GM15510 (cell line): ENCODE data around the gene ITGA5.

Experiments used
- POLR2A ChIP-seq: IDR thresholded peaks from 3 replicates; pipeline ENCODE4 v1.6.1; 2011; ENCODE audit warnings: borderline replicate concordance; ENCODE audit not compliant: insufficient read length; ENCODE audit errors: extremely low read depth

ITGA5 gene

DNA sequence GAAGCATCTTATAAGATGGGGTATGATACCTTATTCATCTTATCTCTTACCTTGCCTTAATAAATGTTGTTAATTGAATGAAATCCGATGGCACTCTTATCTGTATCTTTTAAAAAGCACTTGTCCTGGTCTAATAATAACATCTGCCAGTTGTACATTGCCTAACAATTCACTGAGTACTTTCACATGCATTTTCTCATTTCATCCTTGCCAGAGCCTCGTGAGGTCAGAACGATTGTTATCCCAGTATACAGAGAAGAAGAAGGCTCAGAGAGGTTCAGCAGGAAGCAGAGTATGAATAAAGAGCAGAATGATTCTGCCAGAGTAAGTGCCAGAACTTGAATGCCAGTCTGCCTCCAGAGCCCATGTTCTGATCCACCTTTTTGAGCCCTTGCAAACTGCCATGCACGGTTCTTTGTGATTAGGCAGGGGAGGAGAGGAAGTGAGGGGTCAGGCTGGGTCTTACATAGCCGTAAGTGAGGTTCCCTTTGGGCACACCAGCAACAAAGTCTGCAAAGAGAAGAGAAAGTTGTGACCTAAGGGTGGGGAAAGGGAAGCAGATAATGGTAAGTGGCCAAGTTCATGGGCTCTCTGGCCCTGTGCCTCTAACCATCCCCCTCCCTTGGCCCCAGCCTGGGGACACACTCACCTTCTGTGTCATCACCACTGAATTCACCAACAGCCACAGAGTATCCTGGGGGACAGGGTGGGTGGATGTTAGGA is 11.7 kb downstream of the ITGA5 start:
- no peak for TF ChIP-seq POLR2A

DNA sequence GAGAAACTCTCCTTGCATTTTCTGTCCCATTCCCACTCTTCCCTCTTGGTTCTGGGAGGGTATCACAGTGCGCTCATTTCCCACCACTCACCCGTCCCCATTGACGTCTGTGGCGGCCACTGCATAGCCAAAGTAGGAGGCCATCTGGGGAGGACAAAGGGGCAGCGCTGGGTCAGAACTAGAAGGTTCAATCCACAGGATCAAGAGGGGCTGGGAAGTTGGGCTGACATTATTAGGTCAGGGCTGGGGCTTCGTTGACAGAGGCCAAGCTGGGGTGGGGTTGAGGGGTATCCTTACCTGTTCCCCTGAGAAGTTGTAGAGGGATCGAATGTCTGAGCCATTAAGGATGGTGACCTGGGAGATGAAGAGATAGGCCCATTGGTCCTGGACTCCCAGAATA is 13.5 kb downstream of the ITGA5 start:
- no peak for TF ChIP-seq POLR2A

DNA sequence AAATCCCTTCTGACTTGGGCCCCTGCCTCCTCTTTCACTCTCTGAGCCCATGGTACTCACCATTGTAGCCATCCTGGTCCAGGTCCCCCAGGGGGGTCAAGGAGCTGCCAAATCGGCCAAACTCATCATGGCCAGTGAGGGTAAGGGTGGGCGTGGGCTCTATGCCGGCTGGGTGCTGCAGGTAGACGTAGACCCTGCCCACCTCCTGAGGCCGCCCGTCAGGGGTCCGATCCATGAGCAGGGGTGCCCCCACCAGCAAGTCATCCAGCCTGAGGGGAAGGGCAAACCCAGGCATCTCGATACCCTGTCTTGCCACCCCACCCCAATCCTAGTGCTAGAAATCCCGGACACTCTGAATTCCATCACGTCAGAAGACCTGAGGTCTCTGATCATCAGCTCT is 14.0 kb downstream of the ITGA5 start:
- TF ChIP-seq POLR2A, result no peak

DNA sequence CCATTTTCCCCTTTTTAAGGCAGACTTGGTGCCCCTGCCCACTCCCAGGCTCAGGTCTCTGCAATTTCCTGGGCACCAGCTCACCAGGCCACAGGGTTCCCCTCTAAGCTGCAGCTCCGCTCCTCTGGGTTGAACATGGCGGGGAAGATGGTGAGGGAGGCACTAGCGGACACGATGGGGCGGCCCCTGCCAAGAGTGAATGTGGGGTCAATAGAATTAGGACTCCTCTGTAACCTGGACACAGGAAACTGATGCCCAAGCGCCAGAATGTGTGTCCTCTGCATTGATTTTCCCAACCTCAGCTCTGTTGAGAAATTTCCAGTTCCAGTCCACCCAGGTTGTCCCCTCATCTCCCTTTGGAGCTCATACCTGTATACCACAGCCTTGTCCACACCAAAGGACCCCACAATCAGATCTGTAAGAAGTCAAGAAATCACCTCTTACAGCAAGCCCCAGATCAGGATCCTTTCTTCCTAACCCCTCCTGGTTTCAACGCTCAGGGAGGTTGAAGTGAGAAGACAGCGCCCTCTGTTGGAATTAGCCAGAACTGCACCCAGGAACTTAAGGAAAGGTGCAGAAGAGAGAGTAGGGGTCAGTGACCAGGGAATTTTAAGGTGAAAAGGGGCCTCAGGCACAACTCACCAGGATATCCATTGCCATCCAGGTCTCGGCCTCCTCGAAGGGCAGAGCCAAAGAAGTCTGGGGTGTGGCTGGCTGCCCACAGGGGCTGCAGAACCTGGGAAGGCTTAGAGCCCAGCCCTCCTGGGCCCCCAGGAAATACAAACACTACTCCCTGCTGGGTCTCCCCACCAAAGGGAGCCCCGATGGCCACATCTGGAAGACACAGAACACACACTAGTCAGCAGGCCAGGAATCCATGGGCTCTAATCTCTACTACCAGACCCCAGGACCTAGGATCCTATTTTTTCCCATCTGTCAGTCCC is 14.7 kb downstream of the ITGA5 start:
- TF ChIP-seq POLR2A, result no peak

DNA sequence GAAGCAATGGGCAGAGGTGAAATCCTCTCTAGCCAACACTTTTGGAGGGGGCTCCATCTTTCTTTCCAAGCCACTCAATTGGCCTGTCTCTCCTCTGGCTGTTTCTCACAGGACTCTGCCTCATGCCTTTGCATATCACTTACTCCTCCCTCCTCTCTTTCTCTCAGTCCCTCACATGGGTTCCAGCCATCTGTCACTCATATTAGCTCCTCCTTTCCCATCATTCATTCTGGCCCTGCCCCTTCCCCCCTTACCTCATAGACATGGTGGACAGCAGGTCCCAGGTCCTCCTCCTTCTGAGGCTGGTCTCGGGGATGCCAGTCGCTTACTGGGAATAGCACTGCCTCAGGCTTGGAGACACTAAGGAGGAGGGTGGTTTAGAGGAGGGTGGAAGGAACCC is 17.9 kb downstream of the ITGA5 start:
- no peak for TF ChIP-seq POLR2A

DNA sequence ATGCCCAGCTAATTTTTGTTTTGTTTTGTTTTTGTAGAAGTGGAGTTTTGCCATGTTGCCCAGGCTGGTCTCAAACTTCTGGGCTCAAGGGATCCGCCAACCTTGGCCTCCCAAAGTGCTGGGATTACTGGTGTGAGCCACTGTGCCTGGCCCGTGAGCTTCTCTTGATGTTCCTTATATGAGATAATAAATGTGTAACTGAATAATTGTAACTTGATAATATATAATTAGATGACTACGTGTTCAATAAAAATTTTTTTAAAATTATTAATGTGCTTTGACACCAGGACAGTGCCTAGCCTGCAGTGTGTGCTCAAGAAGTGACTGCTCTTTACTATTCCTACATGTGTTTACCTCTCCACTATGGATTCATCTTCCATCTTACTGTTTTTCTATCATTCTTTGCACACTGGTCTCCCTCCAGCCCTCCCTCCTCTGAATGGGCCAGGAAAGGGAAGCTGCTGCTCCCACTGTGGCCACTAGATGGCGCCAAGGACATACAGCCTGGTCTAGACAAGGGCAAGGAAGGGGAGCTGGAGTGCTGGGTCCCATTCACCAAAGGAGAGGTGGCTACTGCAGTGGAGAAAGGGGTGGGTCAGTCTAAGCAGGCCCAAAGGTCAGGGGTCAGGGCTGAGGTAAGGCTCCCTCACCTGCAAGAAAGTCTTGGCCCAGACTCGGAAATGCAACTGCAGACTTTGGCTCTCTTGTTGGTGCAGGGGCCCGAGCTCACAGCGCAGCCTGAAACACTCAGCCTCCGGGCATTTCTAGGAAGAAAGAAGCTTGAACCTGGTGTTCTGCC is 19.9 kb downstream of the ITGA5 start:
- no peak for TF ChIP-seq POLR2A

DNA sequence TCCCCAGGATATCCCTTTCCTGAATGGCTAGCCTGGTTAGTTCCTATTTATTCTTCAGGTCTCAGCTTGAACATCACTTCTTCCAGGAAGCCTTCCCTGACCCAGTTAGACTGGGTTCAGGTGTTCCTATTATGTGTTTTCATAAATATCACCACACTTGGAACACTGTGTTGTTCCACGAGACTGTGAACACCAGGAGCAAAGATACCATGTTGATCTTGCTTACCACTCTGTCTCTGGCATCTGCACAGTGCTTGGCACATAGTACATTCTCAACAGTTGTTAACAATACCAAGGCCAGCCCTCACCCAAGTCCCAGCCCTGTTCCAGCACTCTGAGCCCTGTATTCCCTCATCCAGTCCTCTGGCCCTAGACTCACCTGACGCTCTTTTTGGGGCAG is 20.8 kb downstream of the ITGA5 start:
- no peak for TF ChIP-seq POLR2A

DNA sequence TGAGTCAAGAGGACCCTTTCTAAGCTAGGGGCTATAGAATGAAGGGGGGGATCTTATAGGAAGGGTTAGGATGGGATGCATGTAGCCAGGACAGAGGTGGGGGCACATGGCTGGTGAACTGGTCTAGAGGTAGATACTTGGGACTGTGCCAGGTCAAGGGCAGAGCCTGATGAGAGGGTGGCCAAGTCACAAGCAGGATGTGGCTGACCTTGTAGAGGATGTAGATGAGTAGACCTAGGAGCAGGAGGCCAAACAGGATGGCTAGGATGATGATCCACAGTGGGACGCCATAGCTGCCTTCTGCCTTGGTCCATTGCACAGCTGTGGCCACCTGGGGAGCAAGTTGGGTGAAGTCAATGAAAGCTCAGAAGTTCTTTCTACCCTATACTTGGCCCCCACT is 21.9 kb downstream of the ITGA5 start:
- TF ChIP-seq POLR2A, result no peak

DNA sequence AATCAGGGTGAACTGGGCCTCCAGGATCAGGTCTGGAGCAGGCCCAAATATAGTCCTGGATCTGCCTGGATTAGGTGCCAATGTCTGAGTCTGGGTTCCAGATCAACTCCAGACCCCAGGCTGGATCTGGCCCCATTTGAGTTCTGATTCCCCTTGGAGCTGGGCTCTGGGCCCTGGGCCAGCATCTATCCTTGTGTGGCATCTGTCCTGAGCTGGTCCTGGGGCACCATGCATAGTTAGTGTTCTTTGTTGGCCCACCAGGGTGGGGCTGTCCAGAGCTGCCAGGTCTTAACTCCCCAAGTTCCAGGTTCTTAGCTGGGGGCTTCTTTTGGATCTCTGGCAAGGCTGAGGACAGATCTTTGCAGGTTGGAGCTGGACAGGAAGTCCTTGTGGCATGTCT is 23.5 kb downstream of the ITGA5 start:
- TF ChIP-seq POLR2A, result no peak

DNA sequence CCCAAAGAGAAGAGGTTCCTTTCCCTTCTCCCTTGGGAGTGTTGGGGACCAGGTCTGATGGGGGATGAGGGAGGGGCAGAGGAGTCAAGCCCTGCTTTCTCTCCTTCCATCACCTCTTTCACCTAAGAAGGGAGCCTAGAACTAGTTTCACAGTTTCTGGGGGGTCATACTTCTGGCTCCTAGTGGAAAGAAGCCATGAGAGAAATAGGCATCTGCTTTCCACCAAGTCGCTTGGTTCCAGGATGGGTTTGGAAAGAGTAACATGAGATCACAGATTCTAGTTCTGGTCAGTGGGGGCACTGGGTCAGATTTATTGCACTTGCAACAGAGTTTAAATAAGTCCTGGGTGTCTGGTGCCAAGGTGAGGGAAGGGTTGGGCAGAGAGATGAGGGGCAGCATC is 24.1 kb downstream of the ITGA5 start:
- TF ChIP-seq POLR2A, result no peak

DNA sequence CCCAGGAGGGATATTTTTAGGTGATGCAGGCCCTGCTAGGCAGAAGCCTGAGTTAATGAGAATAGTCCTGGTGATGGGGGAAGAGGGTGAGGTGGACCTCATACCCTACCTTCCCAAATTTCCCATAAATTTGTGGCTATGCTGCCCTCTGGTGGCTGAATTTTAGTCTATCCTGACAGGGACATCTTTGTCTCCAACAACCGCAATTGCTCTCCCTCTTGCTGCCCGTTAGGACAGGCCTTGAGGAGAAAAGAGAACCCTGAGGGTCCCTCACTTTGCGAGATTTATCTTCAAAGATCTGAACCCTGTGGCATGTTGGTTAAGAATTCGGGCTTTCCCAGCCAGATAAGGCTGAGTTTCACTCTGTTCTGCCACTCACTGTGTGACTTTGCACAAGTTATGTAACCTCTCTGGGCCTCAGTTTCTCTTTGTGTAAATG is 24.8 kb downstream of the ITGA5 start:
- no peak for TF ChIP-seq POLR2A

DNA sequence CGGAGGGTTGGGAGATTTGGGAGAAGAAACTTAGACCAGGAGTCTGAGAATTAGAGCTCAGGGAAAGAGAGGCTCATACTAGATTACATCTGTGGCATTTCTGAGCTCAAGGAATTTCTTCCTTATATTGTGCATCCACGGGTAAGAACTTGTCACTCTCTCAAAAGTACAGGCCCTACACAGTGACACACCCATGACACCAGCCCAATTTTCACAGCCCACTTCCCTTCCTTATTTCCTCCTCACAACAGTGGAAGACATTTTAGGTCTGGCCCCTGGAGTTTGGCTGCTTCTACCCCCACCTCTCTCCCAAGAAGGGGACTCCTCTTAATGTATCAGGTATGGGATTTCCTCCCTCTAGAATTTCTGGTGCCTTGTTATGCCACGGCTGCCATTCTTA is 25.3 kb downstream of the ITGA5 start:
- no peak for TF ChIP-seq POLR2A

DNA sequence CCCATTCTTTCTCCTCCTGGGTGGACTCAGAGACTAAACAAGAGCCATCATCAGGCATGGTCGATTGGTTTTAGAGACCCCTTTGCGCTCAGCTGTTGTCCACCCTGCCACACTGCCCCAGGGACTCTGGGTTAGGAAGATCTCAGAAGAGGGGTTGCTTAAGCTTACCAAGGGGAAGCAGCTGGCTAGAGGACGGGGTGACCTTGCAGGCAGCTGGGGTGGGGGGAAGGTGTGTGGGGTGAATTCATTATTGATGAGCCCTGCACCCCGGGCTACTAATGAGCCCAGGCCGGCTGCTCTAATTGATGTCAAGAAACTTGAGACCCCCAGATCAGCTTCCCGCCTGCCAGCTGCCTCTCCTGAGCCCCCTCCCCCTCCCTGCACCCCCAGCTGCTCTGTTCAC is 25.9 kb downstream of the ITGA5 start:
- no peak for TF ChIP-seq POLR2A

DNA sequence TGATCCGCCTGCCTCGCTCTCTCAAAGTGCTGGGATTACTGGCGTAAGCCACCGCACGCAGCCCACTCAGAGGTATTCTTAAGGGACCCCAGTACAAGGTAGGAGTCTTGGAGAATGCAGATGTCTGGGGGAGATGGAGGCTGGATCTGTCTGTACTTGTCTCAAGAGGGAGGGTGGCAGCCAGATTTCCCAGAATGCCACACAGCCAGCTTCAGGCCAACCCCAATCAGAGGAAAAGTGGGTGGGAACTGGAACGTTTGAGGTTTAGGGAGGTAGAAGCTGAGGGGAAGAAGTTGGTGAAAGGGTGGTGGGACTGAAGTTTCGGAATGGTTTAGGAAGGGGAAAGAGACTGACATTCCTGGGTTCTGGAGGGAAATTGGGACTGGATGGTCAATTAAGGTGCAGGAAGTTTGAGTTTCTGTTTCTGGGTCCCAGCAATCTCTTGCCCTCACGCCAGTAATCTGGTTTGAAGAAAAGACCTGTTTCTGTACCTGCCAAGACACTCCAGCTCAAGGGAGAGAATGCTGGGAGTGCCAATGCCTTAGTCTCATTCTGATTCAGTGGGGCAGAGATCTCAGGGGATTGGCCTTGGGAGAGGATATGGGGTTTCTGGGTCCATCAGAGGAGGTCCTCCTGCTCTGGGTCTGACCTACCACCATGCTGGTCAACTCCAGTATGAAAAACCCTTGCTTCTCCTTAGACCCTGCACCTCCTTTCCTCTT is 26.4 kb downstream of the ITGA5 start:
- TF ChIP-seq POLR2A, result no peak
